Natural killer cell (primary cell): ENCODE measurements around the gene TTC9B. TPM values are rescaled to one million over a fixed set of nuclear protein-coding genes. Genes with fewer than 3 reads are reported as not detected.

Source experiments
- ATAC-seq, 3 donors: fragments of 150-1000 bp in 2 of 3; fragments of 200-7000 bp in 1 of 3; cut with Tn5 transposase; 1 replicate in 1 of 3; 2 replicates in 2 of 3; pipeline ENCODE4 v1.10.0; 2021; ENCODE audit warnings: mild to moderate bottlenecking in 2 of 3, moderate library complexity in 2 of 3
- DNase-seq, 2 donors: peaks; one replicate each; pipeline versions ENCODE4 v3.0.0 to v3.0.0-alpha.2; 2013 to 2021; ENCODE audit warnings: mixed read lengths in 1 of 2
- H3K27ac ChIP-seq: one replicate; pipeline ENCODE4 v1.5.1; 2013; ENCODE audit warnings: mild to moderate bottlenecking, low read length
- H3K27me3 ChIP-seq: one replicate; pipeline ENCODE4 v1.6.1; 2013; ENCODE audit warnings: low read length; ENCODE audit not compliant: control insufficient read depth, insufficient read depth
- H3K36me3 ChIP-seq: one replicate; pipeline ENCODE4 v1.6.1; 2013; ENCODE audit warnings: low read length; ENCODE audit not compliant: control insufficient read depth, insufficient read depth
- H3K4me1 ChIP-seq: one replicate; pipeline ENCODE4 v1.6.1; 2013; ENCODE audit warnings: low read length; ENCODE audit not compliant: control insufficient read depth, insufficient read depth
- H3K4me3 ChIP-seq: one replicate; pipeline ENCODE4 v1.5.1; 2013; ENCODE audit warnings: low read length
- H3K9me3 ChIP-seq: one replicate; pipeline ENCODE4 v1.6.1; 2013; ENCODE audit warnings: low read length; ENCODE audit not compliant: control insufficient read depth, insufficient read depth
- H3K27ac Mint-ChIP-seq, 2 donors: one replicate each; pipeline ENCODE4 v1.8.0; 2022; ENCODE audit warnings: mild to moderate bottlenecking in 2 of 2, mixed read lengths in 2 of 2, moderate library complexity in 1 of 2
- H3K27me3 Mint-ChIP-seq, 2 donors: one replicate each; pipeline ENCODE4 v1.8.0; 2022; ENCODE audit warnings: low read depth in 2 of 2, mixed read lengths in 2 of 2
- H3K36me3 Mint-ChIP-seq: one replicate; pipeline ENCODE4 v1.8.0; 2022; ENCODE audit warnings: mixed read lengths
- H3K4me1 Mint-ChIP-seq, 2 donors: one replicate each; pipeline ENCODE4 v1.8.0; 2022; ENCODE audit warnings: mixed read lengths in 2 of 2
- H3K4me3 Mint-ChIP-seq: one replicate; pipeline ENCODE4 v1.8.0; 2022; ENCODE audit warnings: mild to moderate bottlenecking, moderate library complexity, mixed read lengths
- H3K9me3 Mint-ChIP-seq, 2 donors: one replicate each; pipeline ENCODE4 v1.8.0; 2022; ENCODE audit warnings: mixed read lengths in 2 of 2
- CTCF ChIP-seq: fragments of 200-600 bp; IDR thresholded peaks from one replicate; pipeline ENCODE4 v1.8.0; 2022; ENCODE audit warnings: antibody characterized with exemption
- WGBS: methylation state at CpG from one replicate; pipeline ENCODE4 v1.1.7; 2013; ENCODE audit warnings: missing lambda C conversion rate; ENCODE audit not compliant: insufficient coverage; 5-methylcytosine and 5-hydroxymethylcytosine counted together
- intact Hi-C: fragments of 100-400 bp; cut with micrococcal nuclease; formaldehyde crosslinking; loops from one replicate; pipeline ENCODE4 v1.14.2; 2022
- total RNA-seq, 4 donors: library from RNA; stranded (reverse); fragments of 120-200 nt in 1 of 4; gene quantifications; one replicate each; pipeline versions ENCODE4 v1.2.3 to v1.2.4, GENCODE V29; 2013 to 2022

The TTC9B gene
- total RNA-seq, 3 donors from 2014 or later (not counting 1 experiment from before 2014, with no cell fraction given): not detected

GRCh38 chr19:40245506-40246128 lies 27.4 kb upstream of the TTC9B start:
- no peaks in the 10 kb centered on the region for H3K27me3 Mint-ChIP-seq
- peak overlapping the region; percentile 13 for H3K27ac Mint-ChIP-seq
- Histone ChIP-seq H3K4me1 (no peaks in the 10 kb centered on the region), H3K9me3 (no peaks in the 10 kb centered on the region), H3K4me3 (no peak overlapping the region), H3K36me3 (peaks cover 24% of the 10 kb centered on the region), H3K27ac (no peak overlapping the region), H3K27me3 (no peaks in the 10 kb centered on the region)
- peaks cover 23 to 46% of the 10 kb centered on the region in 2 donors for H3K4me1 Mint-ChIP-seq
- intact Hi-C loops: no loop called here
- ATAC-seq: no peak
- no peak overlapping the region for H3K4me3 Mint-ChIP-seq
- 98% methylated on average over 9 of the region's 9 CpGs for WGBS
- TF ChIP-seq CTCF: no peak
- H3K36me3 Mint-ChIP-seq: no peaks in the 10 kb centered on the region
- DNase-seq: no peak
- no peaks in the 10 kb centered on the region for H3K9me3 Mint-ChIP-seq

GRCh38 chr19:40244579-40245317 lies 26.6 kb upstream of the TTC9B start:
- peaks cover 29% of the 10 kb centered on the region for H3K36me3 ChIP-seq
- intact Hi-C loops: no loop called here

DNA sequence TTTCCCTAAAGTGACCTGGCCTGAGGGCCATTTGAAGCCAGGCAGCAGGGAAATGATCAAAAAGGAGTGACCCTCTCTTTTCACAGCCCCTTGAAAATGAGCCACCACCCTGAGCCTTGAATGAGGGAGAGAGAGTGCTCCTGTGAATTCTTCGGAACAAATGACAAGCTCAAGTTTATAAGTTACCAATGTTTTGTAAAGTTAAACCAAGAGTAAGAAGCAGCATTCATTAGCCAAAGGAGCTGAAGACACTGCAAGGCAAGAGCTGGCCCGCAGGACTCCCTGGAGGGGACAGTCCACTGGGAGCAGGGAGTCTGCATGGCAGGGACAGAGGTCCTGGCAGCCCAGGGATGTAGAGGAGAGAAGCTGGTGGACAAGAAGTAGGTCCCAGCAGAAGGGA lies 25.0 kb upstream of the TTC9B start:
- no peaks in the 10 kb centered on the region for H3K9me3 ChIP-seq
- no peak overlapping the region for H3K27ac Mint-ChIP-seq
- intact Hi-C loops: no loop called here
- H3K4me1 Mint-ChIP-seq: peaks cover 14 to 32% of the 10 kb centered on the region in 2 donors
- ATAC-seq (no peak), DNase-seq (no peak)
- peaks cover 36% of the 10 kb centered on the region for H3K36me3 ChIP-seq
- H3K36me3 Mint-ChIP-seq: no peaks in the 10 kb centered on the region
- no peaks in the 10 kb centered on the region for H3K9me3 Mint-ChIP-seq
- H3K4me1 ChIP-seq: no peaks in the 10 kb centered on the region
- no peaks in the 10 kb centered on the region for H3K27me3 ChIP-seq
- no peak overlapping the region for H3K27ac ChIP-seq
- H3K4me3 ChIP-seq: no peak overlapping the region
- 100% methylated on average over 2 of the region's 2 CpGs for WGBS
- H3K27me3 Mint-ChIP-seq: no peaks in the 10 kb centered on the region
- H3K4me3 Mint-ChIP-seq: no peak overlapping the region
- no peak for TF ChIP-seq CTCF

More at GRCh38 chr19:40244579-40245317, 26.6 kb upstream of the TTC9B start:
- H3K4me3 ChIP-seq: no peak overlapping the region
- Mint-ChIP-seq H3K9me3 (no peaks in the 10 kb centered on the region), H3K27me3 (no peaks in the 10 kb centered on the region), H3K27ac (peak overlapping the region; percentile 13), H3K4me1 (peaks cover 19 to 42% of the 10 kb centered on the region in 2 donors), H3K4me3 (no peak overlapping the region), H3K36me3 (no peaks in the 10 kb centered on the region)
- no peaks in the 10 kb centered on the region for H3K27me3 ChIP-seq
- WGBS: 97% methylated on average over 12 of the region's 12 CpGs
- DNase-seq (no peak), ATAC-seq (no peak)
- H3K9me3 ChIP-seq: no peaks in the 10 kb centered on the region
- TF ChIP-seq CTCF: no peak
- no peak overlapping the region for H3K27ac ChIP-seq
- H3K4me1 ChIP-seq: no peaks in the 10 kb centered on the region
